Measurements from ENCODE around the gene SORCS2. TPM values are rescaled to one million over a fixed set of nuclear protein-coding genes. Genes with fewer than 3 reads are reported as not detected.

The SORCS2 gene
- total and polyA plus RNA-seq, 2 of the 13 experiments (the other 11 are each of a cell fraction or from before 2014, with no cell fraction given) = 0.82 to 1.0 TPM

DNA sequence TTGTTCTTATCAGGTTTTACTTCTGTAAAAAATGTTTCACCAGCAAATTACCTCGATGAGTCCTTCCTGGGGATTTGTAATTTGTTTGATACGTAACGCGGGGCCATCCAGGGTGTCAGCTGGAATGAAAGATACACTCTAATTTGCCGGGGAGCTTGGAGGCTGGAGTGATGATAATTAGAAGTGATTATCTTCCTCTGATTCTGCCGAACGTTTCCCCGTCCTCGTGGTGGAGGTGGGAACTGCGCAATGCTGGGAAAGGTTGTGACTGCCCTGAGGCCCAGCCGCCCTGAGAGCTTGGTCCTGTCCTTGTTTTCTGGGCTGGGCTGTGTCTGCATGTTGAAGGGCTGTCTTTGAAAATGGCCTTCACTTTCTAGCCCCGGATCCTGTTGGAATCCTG lies 48.0 kb downstream of the SORCS2 start (continued):
- TF ChIP-seq CENPT (CRISPR knock-in tag; IDR thresholded peaks at IDR 0.05; ENCODE audit: low read depth) (no peak), KLF11 (CRISPR knock-in tag; IDR thresholded peaks at IDR 0.05) (no peak), AKAP8 (CRISPR knock-in tag; IDR thresholded peaks at IDR 0.05) (no peak), BCL6 (CRISPR knock-in tag; IDR thresholded peaks at IDR 0.05) (no peak), KLF13 (CRISPR knock-in tag; IDR thresholded peaks at IDR 0.05) (no peak)
- TF ChIP-seq, protein P1, sequence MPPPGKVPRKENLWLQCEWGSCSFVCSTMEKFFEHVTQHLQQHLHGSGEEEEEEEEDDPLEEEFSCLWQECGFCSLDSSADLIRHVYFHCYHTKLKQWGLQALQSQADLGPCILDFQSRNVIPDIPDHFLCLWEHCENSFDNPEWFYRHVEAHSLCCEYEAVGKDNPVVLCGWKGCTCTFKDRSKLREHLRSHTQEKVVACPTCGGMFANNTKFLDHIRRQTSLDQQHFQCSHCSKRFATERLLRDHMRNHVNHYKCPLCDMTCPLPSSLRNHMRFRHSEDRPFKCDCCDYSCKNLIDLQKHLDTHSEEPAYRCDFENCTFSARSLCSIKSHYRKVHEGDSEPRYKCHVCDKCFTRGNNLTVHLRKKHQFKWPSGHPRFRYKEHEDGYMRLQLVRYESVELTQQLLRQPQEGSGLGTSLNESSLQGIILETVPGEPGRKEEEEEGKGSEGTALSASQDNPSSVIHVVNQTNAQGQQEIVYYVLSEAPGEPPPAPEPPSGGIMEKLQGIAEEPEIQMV (CRISPR knock-in tag; IDR thresholded peaks at IDR 0.05; ENCODE audit: low read depth) = no peak
- TF ChIP-seq, protein P2, sequence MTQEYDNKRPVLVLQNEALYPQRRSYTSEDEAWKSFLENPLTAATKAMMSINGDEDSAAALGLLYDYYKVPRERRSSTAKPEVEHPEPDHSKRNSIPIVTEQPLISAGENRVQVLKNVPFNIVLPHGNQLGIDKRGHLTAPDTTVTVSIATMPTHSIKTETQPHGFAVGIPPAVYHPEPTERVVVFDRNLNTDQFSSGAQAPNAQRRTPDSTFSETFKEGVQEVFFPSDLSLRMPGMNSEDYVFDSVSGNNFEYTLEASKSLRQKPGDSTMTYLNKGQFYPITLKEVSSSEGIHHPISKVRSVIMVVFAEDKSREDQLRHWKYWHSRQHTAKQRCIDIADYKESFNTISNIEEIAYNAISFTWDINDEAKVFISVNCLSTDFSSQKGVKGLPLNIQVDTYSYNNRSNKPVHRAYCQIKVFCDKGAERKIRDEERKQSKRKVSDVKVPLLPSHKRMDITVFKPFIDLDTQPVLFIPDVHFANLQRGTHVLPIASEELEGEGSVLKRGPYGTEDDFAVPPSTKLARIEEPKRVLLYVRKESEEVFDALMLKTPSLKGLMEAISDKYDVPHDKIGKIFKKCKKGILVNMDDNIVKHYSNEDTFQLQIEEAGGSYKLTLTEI (CRISPR knock-in tag; conservative IDR thresholded peaks at IDR 0.05) = no peak
- TF ChIP-seq, protein P3, sequence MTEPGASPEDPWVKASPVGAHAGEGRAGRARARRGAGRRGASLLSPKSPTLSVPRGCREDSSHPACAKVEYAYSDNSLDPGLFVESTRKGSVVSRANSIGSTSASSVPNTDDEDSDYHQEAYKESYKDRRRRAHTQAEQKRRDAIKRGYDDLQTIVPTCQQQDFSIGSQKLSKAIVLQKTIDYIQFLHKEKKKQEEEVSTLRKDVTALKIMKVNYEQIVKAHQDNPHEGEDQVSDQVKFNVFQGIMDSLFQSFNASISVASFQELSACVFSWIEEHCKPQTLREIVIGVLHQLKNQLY (CRISPR knock-in tag; IDR thresholded peaks at IDR 0.05) = no peak

DNA sequence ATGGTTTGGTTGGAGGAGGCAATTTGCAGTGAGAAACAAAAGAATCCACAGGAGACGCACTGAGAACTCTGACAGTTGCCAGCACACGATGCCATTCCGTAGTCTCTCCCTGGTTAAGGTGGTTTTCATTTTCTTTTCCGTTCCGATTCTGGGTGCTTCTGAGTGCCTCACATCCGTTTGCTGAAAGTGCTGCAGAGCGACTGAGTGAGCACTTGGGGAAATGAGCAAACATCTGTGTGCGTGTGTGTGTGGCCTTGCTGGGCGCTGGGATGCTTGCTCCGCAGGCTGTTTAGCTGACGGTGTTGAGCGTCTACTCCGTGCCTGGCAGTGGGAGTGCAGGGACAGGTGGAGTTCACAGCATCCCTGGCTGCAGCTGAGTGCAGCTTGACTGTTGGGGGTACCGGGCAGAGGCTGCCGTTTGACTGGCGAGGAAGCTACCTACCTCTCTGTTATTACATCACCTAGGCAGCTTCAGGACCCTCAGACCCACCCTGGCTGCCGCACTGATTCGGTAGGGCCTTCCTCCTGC lies 49.3 kb downstream of the SORCS2 start:
- H3K36me3 ChIP-seq (replicated peaks in 1 of 2; ENCODE audit: control insufficient read depth in 1 of 2, insufficient read depth in 2 of 2, low read length in 2 of 2) = no peaks in the 10 kb centered on the region
- intact Hi-C loops (cut with micrococcal nuclease; ENCODE audit: unreplicated experiment) = no loop called here
- H3K4me3 ChIP-seq (replicated peaks in 1 of 3; ENCODE audit: insufficient read depth in 1 of 3, low read depth in 2 of 3, low read length in 3 of 3) = no peak overlapping the region
- peaks cover 14% of the 10 kb centered on the region for H3K9me3 ChIP-seq (ENCODE audit: low read length)
- peaks cover 13 to 40% of the 10 kb centered on the region in 2 experiments for H3K27me3 ChIP-seq (ENCODE audit: control insufficient read depth in 1 of 2, insufficient read depth in 2 of 2, low read length in 2 of 2)
- no peak overlapping the region for H2AFZ ChIP-seq (ENCODE audit: low read length)
- CTCF ChIA-PET (ENCODE audit: low intra/inter-chr PET ratio, low total read pairs) = no interaction called here
- no peak overlapping the region for H3K4me2 ChIP-seq (ENCODE audit: low read depth, low read length)
- no peak for ATAC-seq
- no peak overlapping the region for H3K27ac ChIP-seq (ENCODE audit: extremely low read length, insufficient read depth, low read length)
- no peaks in the 10 kb centered on the region; the same call in 1 of the 2 replicates for H4K20me1 ChIP-seq (ENCODE audit: insufficient read depth, low read length)
- H3K9ac ChIP-seq (ENCODE audit: insufficient read depth, low read depth, low read length) = no peak overlapping the region
- WGBS (ENCODE audit: low lambda C conversion rate) = 43% methylated on average over 18 of the region's 18 CpGs
- no peaks in the 10 kb centered on the region for H3K79me2 ChIP-seq (ENCODE audit: insufficient read depth, low read length)
- DNase-seq (ENCODE audit: low spot score) = no peak
- TF ChIP-seq, protein P4, sequence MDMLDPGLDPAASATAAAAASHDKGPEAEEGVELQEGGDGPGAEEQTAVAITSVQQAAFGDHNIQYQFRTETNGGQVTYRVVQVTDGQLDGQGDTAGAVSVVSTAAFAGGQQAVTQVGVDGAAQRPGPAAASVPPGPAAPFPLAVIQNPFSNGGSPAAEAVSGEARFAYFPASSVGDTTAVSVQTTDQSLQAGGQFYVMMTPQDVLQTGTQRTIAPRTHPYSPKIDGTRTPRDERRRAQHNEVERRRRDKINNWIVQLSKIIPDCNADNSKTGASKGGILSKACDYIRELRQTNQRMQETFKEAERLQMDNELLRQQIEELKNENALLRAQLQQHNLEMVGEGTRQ (IDR thresholded peaks at IDR 0.05; ENCODE audit: low read depth, low read length) = no peak
- TF ChIP-seq, protein P4 (CRISPR knock-in tag; IDR thresholded peaks at IDR 0.05; ENCODE audit: borderline replicate concordance) = no peak
- TF ChIP-seq MXI1 (IDR thresholded peaks at IDR 0.05; ENCODE audit: borderline replicate concordance, low read depth, low read length) (no peak), ZNF3 (CRISPR knock-in tag; IDR thresholded peaks at IDR 0.05) (no peak), ZNF274 (CRISPR knock-in tag; IDR thresholded peaks at IDR 0.05) (no peak), ERF (CRISPR knock-in tag; IDR thresholded peaks at IDR 0.05) (no peak), GATAD2A (CRISPR knock-in tag; IDR thresholded peaks at IDR 0.05) (no peak), ZFP36L1 (CRISPR knock-in tag; IDR thresholded peaks at IDR 0.05) (no peak), ZNF225 (CRISPR knock-in tag; IDR thresholded peaks at IDR 0.05) (no peak)
- no peak for FAIRE-seq
- no peaks in the 10 kb centered on the region for H3K4me1 ChIP-seq (ENCODE audit: insufficient read depth, low read length)
- in situ Hi-C loops (cut with HindIII; ENCODE audit: extremely low pct_ligation_motif_present, low pct_unique_long_range_greater_than_20kb) = no loop called here
- POLR2A ChIA-PET = no interaction called here
- no TSS peak for BruUV-seq (replicated peaks)
